Panc1 (cell line): ENCODE results near the gene COASY. TPM values are rescaled to one million over a fixed set of nuclear protein-coding genes. Genes with fewer than 3 reads are reported as not detected.
A peak's percentile ranks its signal among the peaks of the same experiment; 100 is the strongest.

Experiments used
- ATAC-seq: fragments of 200-7000 bp; cut with Tn5 transposase; 2 replicates; pipeline ENCODE4 v1.9.1; 2020; ENCODE audit warnings: mild to moderate bottlenecking, moderate library complexity
- BruUV-seq: library from RNA; stranded (reverse); fragments of 400-500 nt; replicated peaks from 2 replicates; lab custom pipeline; 2021; lab: Mats Ljungman, UMichigan
- CTCF ChIA-PET: fragments of 300-600 bp; sonication (Branson Sonifier 250); formaldehyde crosslinking; loops from one replicate; lab custom pipeline; 2022; ENCODE audit warnings: antibody characterized with exemption; lab: Charles Lee
- POLR2A ChIA-PET: fragments of 300-600 bp; sonication (Branson Sonifier 250); formaldehyde crosslinking; loops from one replicate; lab custom pipeline; 2022; ENCODE audit warnings: antibody characterized with exemption; lab: Charles Lee
- DNase-seq: peaks from one replicate; pipeline ENCODE4 v3.0.0-alpha.2; 2010; ENCODE audit warnings: low read depth, low spot score
- H3K27ac ChIP-seq: 2 replicates; pipeline ENCODE4 v1.5.1; 2011; ENCODE audit warnings: mild to moderate bottlenecking, low read length, inconsistent platforms
- H3K27me3 ChIP-seq: fragments of 200-500 bp; sonication (Bioruptor generic); 2 replicates; pipeline ENCODE4 v1.6.0; 2014; ENCODE audit warnings: low read length, inconsistent platforms; ENCODE audit not compliant: control insufficient read depth, insufficient read depth
- H3K36me3 ChIP-seq: fragments of 200-500 bp; sonication (Bioruptor generic); 2 replicates; pipeline ENCODE4 v1.5.1; 2014; ENCODE audit warnings: inconsistent platforms, mild to moderate bottlenecking, low read length, moderate library complexity; ENCODE audit not compliant: control insufficient read depth, insufficient read depth
- H3K4me1 ChIP-seq: 2 replicates; pipeline ENCODE4 v1.5.1; 2011; ENCODE audit warnings: inconsistent platforms, mild to moderate bottlenecking, low read length, moderate library complexity; ENCODE audit not compliant: control insufficient read depth, insufficient read depth
- H3K4me3 ChIP-seq, 2 experiments: 2 replicates each; pipeline ENCODE4 v1.5.1; 2011 to 2012; ENCODE audit warnings: low read depth in 2 of 2, low read length in 2 of 2, mild to moderate bottlenecking in 2 of 2, inconsistent platforms in 1 of 2, moderate library complexity in 1 of 2
- H3K9me3 ChIP-seq: fragments of 200-500 bp; sonication (Bioruptor generic); 2 replicates; pipeline ENCODE4 v1.5.1; 2014; ENCODE audit warnings: low read depth, mild to moderate bottlenecking, inconsistent platforms, low read length, moderate library complexity; ENCODE audit not compliant: control insufficient read depth, insufficient read depth
- CTCF ChIP-seq: fragments of 450-650 bp; IDR thresholded peaks from 2 replicates; pipeline ENCODE4 v1.5.1; 2017; ENCODE audit warnings: mild to moderate bottlenecking
- POLR2AphosphoS5 ChIP-seq: IDR thresholded peaks from 2 replicates; pipeline ENCODE4 v1.6.1; 2012; ENCODE audit warnings: mild to moderate bottlenecking, low read depth, low read length, moderate library complexity
- REST ChIP-seq, 2 experiments: IDR thresholded peaks; 2 replicates each; pipeline ENCODE4 v1.6.1; 2011 to 2012; ENCODE audit warnings: low read depth in 2 of 2, control low read depth in 1 of 2, low read length in 1 of 2, mild to moderate bottlenecking in 1 of 2, moderate library complexity in 1 of 2; ENCODE audit not compliant: insufficient read depth in 1 of 2
- SIN3A ChIP-seq: IDR thresholded peaks from 2 replicates; pipeline ENCODE4 v1.6.1; 2012; ENCODE audit warnings: low read depth, mild to moderate bottlenecking, low read length, moderate library complexity, borderline replicate concordance; ENCODE audit not compliant: insufficient read depth
- TCF7L2 ChIP-seq: IDR thresholded peaks from 2 replicates; pipeline ENCODE4 v1.6.1; 2011; ENCODE audit warnings: mild to moderate bottlenecking, low read depth, low read length, inconsistent platforms
- in situ Hi-C: cut with HindIII; loops from 2 replicates; pipeline ENCODE4 v1.10.0; 2016; ENCODE audit warnings: low sequenced_read_pairs, low pct_unique_long_range_greater_than_20kb
- intact Hi-C: fragments of 100-400 bp; cut with micrococcal nuclease; formaldehyde crosslinking; loops from one replicate; pipeline ENCODE4 v1.10.0; 2022; ENCODE audit not compliant: unreplicated experiment
- microRNA-seq: library from miRNA; unstranded; fragments of <30 nt; microRNA quantifications from one replicate; pipeline ENCODE4 v1.1.0, GENCODE V29; 2020; ENCODE audit not compliant: unreplicated experiment
- total RNA-seq: library from RNA; stranded (reverse); gene quantifications from one replicate; pipeline ENCODE4 v1.2.1, GENCODE V29; 2021; ENCODE audit not compliant: unreplicated experiment

COASY gene
- total RNA-seq, 1 experiment from 2014 or later, result 76.7 TPM

GRCh38 chr17:42612013-42612412 is 50.1 kb downstream of the COASY start:
- CTCF ChIA-PET, result no interaction called here
- no TSS peak for BruUV-seq

DNA sequence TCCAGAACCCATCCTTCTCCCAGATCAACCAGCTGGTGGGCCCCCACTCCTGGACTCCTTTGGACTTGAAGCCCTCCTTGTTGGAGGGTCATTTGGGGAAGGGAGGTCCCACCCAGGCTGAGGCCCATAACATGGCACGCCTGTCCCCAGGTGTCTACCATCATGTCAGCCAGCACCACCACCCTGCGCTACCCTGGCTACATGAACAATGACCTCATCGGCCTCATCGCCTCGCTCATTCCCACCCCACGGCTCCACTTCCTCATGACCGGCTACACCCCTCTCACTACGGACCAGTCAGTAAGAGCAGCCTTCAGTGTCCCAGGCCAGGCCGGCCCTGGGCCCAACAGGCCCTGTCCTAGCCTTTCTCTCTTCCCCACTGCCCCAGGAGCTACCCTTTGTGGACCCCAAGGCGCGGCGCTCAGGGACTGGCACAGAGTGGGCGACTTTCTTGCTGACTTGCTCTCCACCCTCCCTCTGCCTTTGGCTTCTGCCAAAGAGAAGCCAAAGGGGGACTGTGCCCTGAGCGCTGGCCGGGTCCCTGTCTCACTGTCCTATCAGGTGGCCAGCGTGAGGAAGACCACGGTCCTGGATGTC is 51.8 kb downstream of the COASY start:
- ChIA-PET CTCF (no interaction called here), POLR2A (no interaction called here)
- H3K27ac ChIP-seq, result no peak overlapping the region
- H3K36me3 ChIP-seq, result peaks cover 4% of the 10 kb centered on the region
- no peaks in the 10 kb centered on the region for H3K27me3 ChIP-seq
- DNase-seq, result no peak
- no peaks in the 10 kb centered on the region for H3K9me3 ChIP-seq
- BruUV-seq, result no TSS peak
- no peak overlapping the region for H3K4me3 ChIP-seq
- H3K4me1 ChIP-seq, result peaks cover 7% of the 10 kb centered on the region
- intact Hi-C loops, result no loop called here
- in situ Hi-C loops, result no loop called here
- TF ChIP-seq REST (IDR thresholded peaks at IDR 0.05; ENCODE audit: insufficient read depth in 1 of 2, low read depth in 2 of 2, low read length in 1 of 2) (no peak), TCF7L2 (no peak), POLR2AphosphoS5 (no peak), SIN3A (no peak), CTCF (no peak)
- no peak for ATAC-seq

More at GRCh38 chr17:42612013-42612412, 50.1 kb downstream of the COASY start:
- peaks cover 7% of the 10 kb centered on the region for H3K36me3 ChIP-seq
- H3K4me1 ChIP-seq, result peaks cover 9% of the 10 kb centered on the region
- POLR2A ChIA-PET, result no interaction called here
- in situ Hi-C loops (no loop called here), intact Hi-C loops (no loop called here)
- H3K9me3 ChIP-seq, result no peaks in the 10 kb centered on the region
- ATAC-seq (no peak), DNase-seq (no peak)
- TF ChIP-seq SIN3A, result no peak
- no peak for TF ChIP-seq POLR2AphosphoS5
- TF ChIP-seq REST (IDR thresholded peaks at IDR 0.05; ENCODE audit: insufficient read depth in 1 of 2, low read depth in 2 of 2, low read length in 1 of 2), result no peak
- H3K27me3 ChIP-seq, result no peaks in the 10 kb centered on the region
- no peak overlapping the region for H3K27ac ChIP-seq
- H3K4me3 ChIP-seq, result no peak overlapping the region

Small RNA genes lying within 50 kb of the gene (microRNA-seq; reads per million reads assigned to microRNA genes)
- gene MIR5010, result 10.8 reads per million, percentile 31 among the genes with 10 or more reads in this experiment

Other genes starting within 250 kb of the COASY start
- 287 TPM for gene STAT3, start 173.7 kb upstream of the COASY start, total RNA-seq
- gene CAVIN1, start 138.9 kb upstream of the COASY start, total RNA-seq, result 315 TPM
- 53.4 TPM for gene ATP6V0A1, start 103.3 kb upstream of the COASY start, total RNA-seq
- gene NAGLU, start 25.9 kb upstream of the COASY start, total RNA-seq, result 33.5 TPM
- gene HSD17B1, start 9.2 kb upstream of the COASY start, total RNA-seq, result 5.4 TPM
- gene MLX, start 5.0 kb downstream of the COASY start, total RNA-seq, result 35.8 TPM
- gene PSMC3IP, start 15.6 kb downstream of the COASY start, total RNA-seq, result 19.2 TPM
- gene RETREG3, start 47.2 kb downstream of the COASY start, total RNA-seq, result 42.3 TPM
- 99.8 TPM for gene TUBG1, start 47.5 kb downstream of the COASY start, total RNA-seq
- gene TUBG2, start 97.1 kb downstream of the COASY start, total RNA-seq, result 25.5 TPM
- gene PLEKHH3, start 114.8 kb downstream of the COASY start, total RNA-seq, result 32.2 TPM
- 1.9 TPM for gene CCR10, start 119.7 kb downstream of the COASY start, total RNA-seq
- gene CNTNAP1, start 120.4 kb downstream of the COASY start, total RNA-seq, result 20.4 TPM
- gene EZH1, start 182.9 kb downstream of the COASY start, total RNA-seq, result 17.7 TPM
- 1.1 TPM for gene RAMP2, start 199.1 kb downstream of the COASY start, total RNA-seq
- gene VPS25, start 211.3 kb downstream of the COASY start, total RNA-seq, result 37.7 TPM
- 3.5 TPM for gene WNK4, start 218.5 kb downstream of the COASY start, total RNA-seq
- 48.8 TPM for gene COA3, start 236.6 kb downstream of the COASY start, total RNA-seq
- 0.13 TPM for gene CNTD1, start 236.7 kb downstream of the COASY start, total RNA-seq